ENCODE measurements around the gene ANO7. TPM values are rescaled to one million over a fixed set of nuclear protein-coding genes. Genes with fewer than 3 reads are reported as not detected.

The ANO7 gene
- total and polyA plus RNA-seq, 2 of the 13 experiments (the other 11 are each of a cell fraction or from before 2014, with no cell fraction given) = 4.1 to 4.9 TPM

- no peak for TF ChIP-seq ZNF782 (CRISPR knock-in tag; IDR thresholded peaks at IDR 0.05; ENCODE audit: borderline replicate concordance)
- no peak for TF ChIP-seq NCOR1 (IDR thresholded peaks at IDR 0.05; ENCODE audit: borderline replicate concordance, low read length)
- no peak for TF ChIP-seq HBP1 (CRISPR knock-in tag; IDR thresholded peaks at IDR 0.05; ENCODE audit: low read depth)
- peak; percentile 58; the same call in 1 of the 2 replicates for TF ChIP-seq ARID4A (CRISPR knock-in tag; IDR thresholded peaks at IDR 0.05; ENCODE audit: borderline replicate concordance)
- TF ChIP-seq ZBTB1 (CRISPR knock-in tag; IDR thresholded peaks at IDR 0.05; ENCODE audit: borderline replicate concordance) = no peak
- peak; percentile 61 for TF ChIP-seq ZNF574 (CRISPR knock-in tag; IDR thresholded peaks at IDR 0.05)
- TF ChIP-seq FOXK2 (IDR thresholded peaks at IDR 0.05) = no peak
- no peak for TF ChIP-seq RXRB (CRISPR knock-in tag; IDR thresholded peaks at IDR 0.05; ENCODE audit: borderline replicate concordance)
- no peak for TF ChIP-seq ZNF382 (CRISPR knock-in tag; IDR thresholded peaks at IDR 0.05; ENCODE audit: borderline replicate concordance)
- TF ChIP-seq ZFP37 (CRISPR knock-in tag; IDR thresholded peaks at IDR 0.05; ENCODE audit: borderline replicate concordance) = no peak
- TF ChIP-seq MBD4 (IDR thresholded peaks at IDR 0.05; ENCODE audit: borderline replicate concordance, low read length) = no peak
- no peak for TF ChIP-seq SUZ12 (IDR thresholded peaks at IDR 0.05; ENCODE audit: low read depth, low read length)
- no peak for TF ChIP-seq ZFP36L1 (CRISPR knock-in tag; IDR thresholded peaks at IDR 0.05)
- TF ChIP-seq KDM3A (CRISPR knock-in tag; IDR thresholded peaks at IDR 0.05; ENCODE audit: low read depth) = no peak
- TF ChIP-seq IKZF1 (IDR thresholded peaks at IDR 0.05) = no peak
- no peak for TF ChIP-seq IKZF4 (CRISPR knock-in tag; IDR thresholded peaks at IDR 0.05; ENCODE audit: borderline replicate concordance, low read depth, not compliant biosample characterization)
- no peak for TF ChIP-seq SMARCE1 (IDR thresholded peaks at IDR 0.05; ENCODE audit: borderline replicate concordance)
- no peak for TF ChIP-seq RELA (CRISPR knock-in tag; IDR thresholded peaks at IDR 0.05)
- TF ChIP-seq MED1 (CRISPR knock-in tag; IDR thresholded peaks at IDR 0.05) = 0 out of 2 replicates have a peak, but pooled peaks have one; percentile 13
- TF ChIP-seq MED8 (CRISPR knock-in tag; IDR thresholded peaks at IDR 0.05; ENCODE audit: insufficient replicate concordance) = no peak
- no peak for TF ChIP-seq DRAP1 (CRISPR knock-in tag; IDR thresholded peaks at IDR 0.05)
- 0 out of 2 replicates have a peak, but pooled peaks have one; percentile 9 for TF ChIP-seq IRF2 (CRISPR knock-in tag; IDR thresholded peaks at IDR 0.05)
These were observed 79.0 kb downstream of the ANO7 start (continued) for GRCh38 chr2:241267249-241268067.
